ENCODE measurements around the gene SKIC8.

- TF ChIP-seq EZH2phosphoT487 (IDR thresholded peaks at IDR 0.05; ENCODE audit: insufficient read depth, low read depth) (no peak), EZH2 (IDR thresholded peaks at IDR 0.05; ENCODE audit: insufficient read depth, poor library complexity, severe bottlenecking) (no peak)
Observed at GRCh38 chr15:78272316-78272715, 27.1 kb downstream of the SKIC8 start.

Data from GM23248 (cell line).